ENCODE measurements around the gene LIN7C. TPM values are rescaled to one million over a fixed set of nuclear protein-coding genes. Genes with fewer than 3 reads are reported as not detected.

The LIN7C gene
- total RNA-seq, 2 donors from 2014 or later: 30.0 to 48.7 TPM

- peaks cover 8% of the 10 kb centered on the region for H3K4me1 ChIP-seq (replicated peaks)
- 12% methylated on average over 21 of the region's 21 CpGs for WGBS
- H3K27ac ChIP-seq: peak overlapping the region; percentile 82 to 94
- peak overlapping the region; percentile 85 to 96 for H3K4me3 ChIP-seq
- DNase-seq (ENCODE audit: low spot score): peak; percentile 16
- no peaks in the 10 kb centered on the region for H3K36me3 ChIP-seq
- no peak for TF ChIP-seq CTCF (IDR thresholded peaks at IDR 0.05)
- peak; percentile 21 for TF ChIP-seq POLR2AphosphoS5 (IDR thresholded peaks at IDR 0.05)
- H3K27me3 ChIP-seq (replicated peaks; ENCODE audit: insufficient read depth): no peaks in the 10 kb centered on the region
- intact Hi-C loops (cut with DNase I): loop anchor here (10.0 kb wide), 1 partner anchor 106 kb away; the partner anchor contains the start of gene CCDC34
- no peaks in the 10 kb centered on the region for H3K9me3 ChIP-seq
Observed at GRCh38 chr11:27470826-27471588, 35.6 kb downstream of the LIN7C start.

GRCh38 chr11:27470166-27470565, 36.4 kb downstream of the LIN7C start:
- H3K27ac ChIP-seq: peak overlapping the region; percentile 82 to 94
- H3K9me3 ChIP-seq: no peaks in the 10 kb centered on the region
- TF ChIP-seq CTCF (IDR thresholded peaks at IDR 0.05): no peak
- no peak for TF ChIP-seq POLR2A (IDR thresholded peaks at IDR 0.05)
- no peak for TF ChIP-seq POLR2AphosphoS5 (IDR thresholded peaks at IDR 0.05)
- WGBS: 34% methylated on average over 3 of the region's 3 CpGs
- peak overlapping the region; percentile 24 to 85 for H3K4me3 ChIP-seq
- intact Hi-C loops (cut with DNase I): loop anchor here (10.0 kb wide), 1 partner anchor 105 kb away; the partner anchor contains the start of gene CCDC34
- H3K27me3 ChIP-seq (replicated peaks; ENCODE audit: insufficient read depth): no peaks in the 10 kb centered on the region
- DNase-seq (ENCODE audit: low spot score): no peak
- H3K4me1 ChIP-seq (replicated peaks): peaks cover 8% of the 10 kb centered on the region
- H3K36me3 ChIP-seq: no peaks in the 10 kb centered on the region

GRCh38 chr11:27468995-27469695, 37.4 kb downstream of the LIN7C start:
- intact Hi-C loops (cut with DNase I): no loop called here
- H3K4me1 ChIP-seq (replicated peaks): peaks cover 8% of the 10 kb centered on the region
- WGBS: 43% methylated on average over 8 of the region's 8 CpGs
- DNase-seq (ENCODE audit: low spot score): peak; percentile 33
- peak overlapping the region; percentile 26 to 82 for H3K27ac ChIP-seq
- TF ChIP-seq POLR2AphosphoS5 (IDR thresholded peaks at IDR 0.05): peak; percentile 25
- TF ChIP-seq POLR2A (IDR thresholded peaks at IDR 0.05): no peak
- no peak for TF ChIP-seq CTCF (IDR thresholded peaks at IDR 0.05)
- H3K4me3 ChIP-seq: peak overlapping the region; percentile 4 to 24
- no peaks in the 10 kb centered on the region for H3K27me3 ChIP-seq (replicated peaks; ENCODE audit: insufficient read depth)
- H3K36me3 ChIP-seq: no peaks in the 10 kb centered on the region
- no peaks in the 10 kb centered on the region for H3K9me3 ChIP-seq

- no peak for DNase-seq (ENCODE audit: low spot score)
- 32% methylated on average over 5 of the region's 5 CpGs for WGBS
- Histone ChIP-seq H3K4me3 (no peak overlapping the region), H3K27me3 (replicated peaks; ENCODE audit: insufficient read depth) (no peaks in the 10 kb centered on the region), H3K9me3 (no peaks in the 10 kb centered on the region), H3K4me1 (replicated peaks) (peaks cover 8% of the 10 kb centered on the region), H3K27ac (no peak overlapping the region), H3K36me3 (no peaks in the 10 kb centered on the region)
- TF ChIP-seq CTCF (IDR thresholded peaks at IDR 0.05) (no peak), POLR2A (IDR thresholded peaks at IDR 0.05) (no peak), POLR2AphosphoS5 (IDR thresholded peaks at IDR 0.05) (no peak)
- intact Hi-C loops (cut with DNase I): no loop called here
Observed at GRCh38 chr11:27468209-27468994, 38.2 kb downstream of the LIN7C start.
